HEK293 (cell line): ENCODE results near the gene CZIB.

Experiments used
- CTCF ChIA-PET: fragments of 350-600 bp; formaldehyde crosslinking; extraction: SDS; loops from one replicate; lab custom pipeline; 2021; ENCODE audit warnings: antibody characterized with exemption; lab: Yijun Ruan, JAX
- POLR2A ChIA-PET: fragments of 300-600 bp; formaldehyde crosslinking; extraction: SDS; loops from one replicate; lab custom pipeline; 2020; ENCODE audit warnings: antibody characterized with exemption, inconsistent platforms; lab: Yijun Ruan, JAX
- H3K27ac ChIP-seq: fragments of 200-500 bp; sonication (Bioruptor generic); 2 replicates; pipeline ENCODE4 v1.5.1; 2014; ENCODE audit warnings: low read depth, low read length, control low read depth, inconsistent platforms; ENCODE audit errors: extremely low read depth
- H3K36me3 ChIP-seq, 2 experiments: fragments of 200-500 bp in 1 of 2; sonication (Bioruptor generic) in 1 of 2; 1 replicate in 1 of 2; 2 replicates in 1 of 2; pipeline ENCODE4 v1.5.1; 2014 to 2017; ENCODE audit warnings: inconsistent platforms in 2 of 2, low read length in 2 of 2; ENCODE audit not compliant: control insufficient read depth in 2 of 2, insufficient read depth in 1 of 2
- H3K4me1 ChIP-seq: fragments of 200-500 bp; sonication (Bioruptor generic); 2 replicates; pipeline ENCODE4 v1.5.1; 2014; ENCODE audit warnings: mild to moderate bottlenecking, low read length, inconsistent platforms; ENCODE audit not compliant: control insufficient read depth, insufficient read depth
- H3K4me3 ChIP-seq: 2 replicates; pipeline ENCODE4 v1.5.1; 2011; ENCODE audit warnings: low read depth, mild to moderate bottlenecking, control low read depth, low read length, moderate library complexity
- H3K9me3 ChIP-seq: fragments of 200-500 bp; sonication (Bioruptor generic); 2 replicates; pipeline ENCODE4 v1.5.1; 2014; ENCODE audit warnings: low read depth, low read length, inconsistent platforms; ENCODE audit not compliant: control insufficient read depth, insufficient read depth
- AEBP2 ChIP-seq: fragments of 450-650 bp; formaldehyde crosslinking; IDR thresholded peaks from 2 replicates; pipeline ENCODE4 v1.5.1; 2016; ENCODE audit warnings: missing biosample characterization, missing genetic modification characterization, borderline replicate concordance
- BCL11A ChIP-seq: fragments of 450-650 bp; formaldehyde crosslinking; IDR thresholded peaks from 2 replicates; pipeline ENCODE4 v1.5.1; 2016; ENCODE audit warnings: low read depth, missing biosample characterization, missing genetic modification characterization
- BCL11B ChIP-seq: fragments of 450-650 bp; formaldehyde crosslinking; IDR thresholded peaks from 2 replicates; pipeline ENCODE4 v1.5.1; 2016; ENCODE audit warnings: low read depth, missing biosample characterization, missing genetic modification characterization
- GLI4 ChIP-seq: fragments of 450-650 bp; formaldehyde crosslinking; IDR thresholded peaks from 2 replicates; pipeline ENCODE4 v1.5.1; 2016; ENCODE audit warnings: missing biosample characterization, missing genetic modification characterization
- INSM2 ChIP-seq: fragments of 450-650 bp; formaldehyde crosslinking; IDR thresholded peaks from 2 replicates; pipeline ENCODE4 v1.5.1; 2016; ENCODE audit warnings: missing biosample characterization, missing genetic modification characterization
- PRDM4 ChIP-seq: fragments of 450-650 bp; formaldehyde crosslinking; IDR thresholded peaks from 2 replicates; pipeline ENCODE4 v1.5.1; 2017; ENCODE audit warnings: missing biosample characterization, missing genetic modification characterization
- REST ChIP-seq: fragments of 450-650 bp; formaldehyde crosslinking; IDR thresholded peaks from 2 replicates; pipeline ENCODE4 v1.5.1; 2016; ENCODE audit warnings: missing biosample characterization, missing genetic modification characterization
- SCRT2 ChIP-seq: fragments of 450-650 bp; formaldehyde crosslinking; IDR thresholded peaks from 2 replicates; pipeline ENCODE4 v1.5.1; 2016; ENCODE audit warnings: missing biosample characterization, missing genetic modification characterization
- ZBTB8A ChIP-seq: fragments of 450-650 bp; formaldehyde crosslinking; IDR thresholded peaks from 2 replicates; pipeline ENCODE4 v1.5.1; 2016; ENCODE audit warnings: missing biosample characterization, missing genetic modification characterization
- ZNF24 ChIP-seq: fragments of 450-650 bp; formaldehyde crosslinking; IDR thresholded peaks from 2 replicates; pipeline ENCODE4 v1.5.1; 2016; ENCODE audit warnings: missing biosample characterization, missing genetic modification characterization
- ZNF248 ChIP-seq: fragments of 450-650 bp; formaldehyde crosslinking; IDR thresholded peaks from 2 replicates; pipeline ENCODE4 v1.5.1; 2017; ENCODE audit warnings: missing biosample characterization, missing genetic modification characterization
- ZNF433 ChIP-seq: fragments of 450-650 bp; formaldehyde crosslinking; IDR thresholded peaks from 2 replicates; pipeline ENCODE4 v1.5.1; 2016; ENCODE audit warnings: missing biosample characterization, missing genetic modification characterization, low read depth
- ZNF513 ChIP-seq: fragments of 450-650 bp; IDR thresholded peaks from 2 replicates; pipeline ENCODE4 v1.5.1; 2018; ENCODE audit warnings: missing biosample characterization, missing genetic modification characterization
- ZNF747 ChIP-seq: fragments of 450-650 bp; formaldehyde crosslinking; IDR thresholded peaks from 2 replicates; pipeline ENCODE4 v1.5.1; 2016; ENCODE audit warnings: missing biosample characterization, missing genetic modification characterization
- ZNF768 ChIP-seq: fragments of 450-650 bp; formaldehyde crosslinking; IDR thresholded peaks from 2 replicates; pipeline ENCODE4 v1.5.1; 2018; ENCODE audit warnings: missing biosample characterization, mild to moderate bottlenecking, missing genetic modification characterization
- ZNF785 ChIP-seq: fragments of 450-650 bp; formaldehyde crosslinking; IDR thresholded peaks from 2 replicates; pipeline ENCODE4 v1.5.1; 2016; ENCODE audit warnings: missing biosample characterization, missing genetic modification characterization
- ZNF830 ChIP-seq: fragments of 450-650 bp; IDR thresholded peaks from 2 replicates; pipeline ENCODE4 v1.5.0; 2018; ENCODE audit warnings: missing biosample characterization, missing genetic modification characterization, low read depth, mild to moderate bottlenecking, moderate library complexity

The CZIB gene

GRCh38 chr1:53218201-53218600, 2.2 kb downstream of the CZIB start (continued):
- TF ChIP-seq INSM2 = no peak
- TF ChIP-seq ZNF248 (tag by site-specific recombination) = no peak
- no peak for TF ChIP-seq REST (tag by site-specific recombination)

- H3K36me3 ChIP-seq = peaks cover under 1 to 92% of the 10 kb centered on the region in 2 experiments
Measured at GRCh38 chr1:53214376-53214940, 6.0 kb downstream of the CZIB start.

More at GRCh38 chr1:53214376-53214940, 6.0 kb downstream of the CZIB start:
- POLR2A ChIA-PET = no interaction called here
- Histone ChIP-seq H3K27ac (no peak overlapping the region), H3K9me3 (no peaks in the 10 kb centered on the region), H3K4me3 (no peak overlapping the region), H3K4me1 (no peaks in the 10 kb centered on the region)
- CTCF ChIA-PET = no interaction called here
- TF ChIP-seq ZNF433 (tag by site-specific recombination) = no peak
- TF ChIP-seq AEBP2 = no peak
- no peak for TF ChIP-seq PRDM4 (tag by site-specific recombination)
- TF ChIP-seq ZNF785 (tag by site-specific recombination) = no peak
- TF ChIP-seq ZNF513 (tag by site-specific recombination) = no peak
- TF ChIP-seq ZBTB8A (tag by site-specific recombination) = no peak
- TF ChIP-seq GLI4 (tag by site-specific recombination) = no peak
- no peak for TF ChIP-seq ZNF747
- no peak for TF ChIP-seq BCL11B (tag by site-specific recombination)
- TF ChIP-seq ZNF24 (tag by site-specific recombination) = no peak
- TF ChIP-seq BCL11A (tag by site-specific recombination) = no peak
- no peak for TF ChIP-seq ZNF768 (tag by site-specific recombination)
- no peak for TF ChIP-seq ZNF830 (tag by site-specific recombination)
- TF ChIP-seq SCRT2 (tag by site-specific recombination) = no peak
